A549 (cell line): ENCODE results near the gene NEDD4L. TPM values are rescaled to one million over a fixed set of nuclear protein-coding genes. Genes with fewer than 3 reads are reported as not detected.

Source experiments
- ATAC-seq, 2 experiments: fragments of 200-7000 bp in 1 of 2; fragments of >200 bp in 1 of 2; cut with Nextera tagmentation in 1 of 2; cut with Tn5 transposase in 1 of 2; 3 replicates each; pipeline versions ENCODE4 v1.8.0 to v1.9.1; 2018 to 2020; ENCODE audit warnings: mild to moderate bottlenecking in 1 of 2, moderate library complexity in 1 of 2
- CTCF ChIA-PET: fragments of 300-600 bp; sonication (Branson Sonifier 250); formaldehyde crosslinking; extraction: SDS; loops from one replicate; lab custom pipeline; 2021; ENCODE audit warnings: antibody characterized with exemption, inconsistent platforms; lab: Yijun Ruan, JAX
- POLR2A ChIA-PET: fragments of 350-600 bp; formaldehyde crosslinking; extraction: SDS; loops from one replicate; lab custom pipeline; 2021; ENCODE audit warnings: antibody characterized with exemption, inconsistent platforms; lab: Yijun Ruan, JAX
- DNase-seq, 2 experiments: peaks; one replicate each; pipeline versions ENCODE4 v3.0.0 to v3.0.0-alpha.2; 2011 to 2016; ENCODE audit warnings: low read depth in 1 of 2, low spot score in 1 of 2
- FAIRE-seq: peaks from 2 replicates; lab custom pipeline; 2011; peaks lifted over from hg19 to GRCh38; lab: Jason Lieb, UNC
- H3K27ac ChIP-seq, 2 experiments: fragments of >200 bp; sonication (Bioruptor Twin); formaldehyde crosslinking; 3 replicates each; pipeline ENCODE4 v1.5.1; 2016 to 2017
- H3K4me1 ChIP-seq: fragments of >200 bp; sonication (Bioruptor Twin); formaldehyde crosslinking; 3 replicates; pipeline ENCODE4 v1.6.1; 2016
- H3K4me2 ChIP-seq: fragments of >200 bp; sonication (Bioruptor Twin); formaldehyde crosslinking; 3 replicates; pipeline ENCODE4 v1.6.1; 2016
- H3K4me3 ChIP-seq: fragments of >200 bp; sonication (Bioruptor Twin); formaldehyde crosslinking; 3 replicates; pipeline ENCODE4 v1.5.1; 2016
- H3K9me3 ChIP-seq: fragments of >200 bp; sonication (Bioruptor Twin); formaldehyde crosslinking; 3 replicates; pipeline ENCODE4 v1.6.1; 2016
- EHMT2 ChIP-seq: fragments of 200-600 bp; sonication (generic); IDR thresholded peaks from 2 replicates; pipeline ENCODE4 v1.6.1; 2016; ENCODE audit warnings: antibody characterized with exemption, low read depth, mild to moderate bottlenecking, moderate library complexity
- ESRRA ChIP-seq: fragments of 150-350 bp; IDR thresholded peaks from 2 replicates; pipeline ENCODE4 v1.6.1; 2014; ENCODE audit warnings: mild to moderate bottlenecking, low read length, borderline replicate concordance
- GATA3 ChIP-seq: IDR thresholded peaks from 2 replicates; pipeline ENCODE4 v1.6.1; 2012; ENCODE audit warnings: borderline replicate concordance
- HEYL ChIP-seq: fragments of 250-450 bp; sonication (Bioruptor Pico); IDR thresholded peaks from 2 replicates; pipeline ENCODE4 v1.8.0; 2021; ENCODE audit warnings: mild to moderate bottlenecking, moderate library complexity
- HOXA7 ChIP-seq: fragments of 250-450 bp; sonication (Bioruptor Pico); IDR thresholded peaks from 2 replicates; pipeline ENCODE4 v1.5.0; 2020; ENCODE audit warnings: mild to moderate bottlenecking, moderate library complexity
- HOXB13 ChIP-seq: fragments of 250-450 bp; sonication (Bioruptor Pico); IDR thresholded peaks from 2 replicates; pipeline ENCODE4 v1.5.0; 2020; ENCODE audit warnings: low read depth, mild to moderate bottlenecking, moderate library complexity
- JUN ChIP-seq, 2 experiments: fragments of >200 bp; sonication (Bioruptor Twin); formaldehyde crosslinking; IDR thresholded peaks; 2 replicates in 1 of 2; 3 replicates in 1 of 2; pipeline ENCODE4 v1.6.1; 2016 to 2017
- JUNB ChIP-seq: fragments of >200 bp; sonication (Bioruptor Twin); formaldehyde crosslinking; IDR thresholded peaks from 2 replicates; pipeline ENCODE4 v1.6.1; 2016
- KDM5A ChIP-seq: fragments of 200-600 bp; sonication (generic); IDR thresholded peaks from 2 replicates; pipeline ENCODE4 v1.6.1; 2016; ENCODE audit warnings: antibody characterized with exemption, mild to moderate bottlenecking
- MAFK ChIP-seq: fragments of 450-650 bp; IDR thresholded peaks from 2 replicates; pipeline ENCODE4 v1.6.1; 2014; ENCODE audit not compliant: partially characterized antibody
- MYC ChIP-seq: IDR thresholded peaks from 2 replicates; pipeline ENCODE4 v1.6.1; 2012; ENCODE audit warnings: mild to moderate bottlenecking, inconsistent platforms, low read length, improper control_type of control experiment, borderline replicate concordance
- NFE2L2 ChIP-seq: fragments of 150-350 bp; conservative IDR thresholded peaks from 2 replicates; pipeline ENCODE4 v1.6.1; 2014; ENCODE audit warnings: low read length
- NPAS2 ChIP-seq: fragments of 250-450 bp; sonication (Bioruptor Pico); IDR thresholded peaks from 2 replicates; pipeline ENCODE4 v1.8.0; 2022; ENCODE audit warnings: mild to moderate bottlenecking, moderate library complexity, borderline replicate concordance
- NR3C1 ChIP-seq: fragments of >200 bp; sonication (Bioruptor Twin); formaldehyde crosslinking; IDR thresholded peaks from 3 replicates; pipeline ENCODE4 v1.6.1; 2017
- RAD21 ChIP-seq, 2 experiments: fragments of >200 bp in 1 of 2; sonication (Bioruptor Twin) in 1 of 2; formaldehyde crosslinking in 1 of 2; IDR thresholded peaks in 1 of 2; conservative IDR thresholded peaks in 1 of 2; 2 replicates in 1 of 2; 3 replicates in 1 of 2; pipeline ENCODE4 v1.6.1; 2012 to 2018; ENCODE audit warnings: inconsistent platforms in 1 of 2
- RNF2 ChIP-seq: fragments of 200-600 bp; sonication (generic); IDR thresholded peaks from 2 replicates; pipeline ENCODE4 v1.6.1; 2016; ENCODE audit warnings: low read depth, mild to moderate bottlenecking, antibody characterized with exemption, moderate library complexity, borderline replicate concordance
- ZFP36 ChIP-seq: fragments of 450-650 bp; IDR thresholded peaks from 2 replicates; pipeline ENCODE4 v1.6.1; 2014; ENCODE audit warnings: borderline replicate concordance; ENCODE audit not compliant: partially characterized antibody
- ZNF302 ChIP-seq: fragments of 250-450 bp; sonication (Bioruptor Pico); IDR thresholded peaks from 2 replicates; pipeline ENCODE4 v1.9.0; 2021; ENCODE audit warnings: inconsistent platforms, mild to moderate bottlenecking, moderate library complexity
- WGBS: methylation state at CpG from one replicate; pipeline ENCODE4 v1.1.6; 2017; ENCODE audit errors: missing lambda C conversion rate; 5-methylcytosine and 5-hydroxymethylcytosine counted together
- polyA plus RNA-seq, 4 experiments: library from polyadenylated mRNA; depleted of rRNA in 3 of 4; stranded (reverse); fragments of >200 nt; fragmentation: RNase III in 1 of 4; extraction: RNeasy Plus Mini Kit Qiagen cat#74134 plus additional on column Dnase treatment in 1 of 4; gene quantifications; 2 replicates in 3 of 4; 3 replicates in 1 of 4; pipeline ENCODE4 v1.2.3, GENCODE V29; 2011 to 2017
- TF ChIP-seq, protein P1 (sequence below): fragments of 450-650 bp; IDR thresholded peaks from 2 replicates; pipeline ENCODE4 v1.6.1; 2014; ENCODE audit warnings: antibody characterized with exemption
- TF ChIP-seq, protein P2 (sequence below): IDR thresholded peaks from 2 replicates; pipeline ENCODE4 v1.6.1; 2012; ENCODE audit warnings: low read depth, borderline replicate concordance
- TF ChIP-seq, protein P3 (sequence below): fragments of >200 bp; sonication (Bioruptor Twin); formaldehyde crosslinking; IDR thresholded peaks from 2 replicates; pipeline ENCODE4 v1.6.1; 2016
- TF ChIP-seq, protein P4 (sequence below): fragments of 200-600 bp; sonication (generic); IDR thresholded peaks from 2 replicates; pipeline ENCODE4 v1.6.1; 2016; ENCODE audit warnings: antibody characterized with exemption, mild to moderate bottlenecking, moderate library complexity
- TF ChIP-seq, protein P5 (sequence below): fragments of >200 bp; sonication (Bioruptor Twin); formaldehyde crosslinking; IDR thresholded peaks from 3 replicates; pipeline ENCODE4 v1.6.1; 2016

The NEDD4L gene
- polyA plus RNA-seq, 2 of the 4 experiments (the other 2 are of a cell fraction): 18.0 to 36.5 TPM

DNA sequence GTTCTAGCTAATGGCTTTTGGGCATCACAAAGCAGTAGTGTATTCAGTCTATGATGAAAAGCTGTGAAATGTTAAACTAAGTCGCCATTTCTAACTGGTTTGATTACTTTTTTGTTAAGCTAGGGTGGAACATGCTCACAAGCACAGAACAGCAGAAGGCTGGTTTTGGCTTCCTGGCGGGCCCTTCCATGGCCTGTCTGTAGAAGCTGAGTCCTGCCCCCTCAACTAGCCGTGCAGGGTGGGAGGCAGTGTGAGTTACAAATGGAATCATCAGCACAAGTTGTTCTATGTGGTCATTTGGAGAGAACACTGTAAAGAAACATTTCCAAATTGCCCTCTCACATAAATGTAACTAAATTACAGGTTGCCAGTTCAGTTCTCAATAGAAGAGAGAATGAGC lies 294.1 kb downstream of the NEDD4L start:
- H3K4me3 ChIP-seq: no peak overlapping the region
- CTCF ChIA-PET: interaction anchor here (1.3 kb wide), 1 partner anchor 16 kb away, joined by 5 read pairs; no protein-coding TSS in a partner anchor
- 93% methylated on average over 3 of the region's 3 CpGs for WGBS
- ATAC-seq (no peak), DNase-seq (no peak), FAIRE-seq (no peak)
- no peaks in the 10 kb centered on the region for H3K9me3 ChIP-seq
- H3K4me1 ChIP-seq: no peaks in the 10 kb centered on the region
- H3K4me2 ChIP-seq: no peak overlapping the region
- no peak for TF ChIP-seq HOXB13 (CRISPR knock-in tag)
- no peak for TF ChIP-seq GATA3
- TF ChIP-seq, protein P1, sequence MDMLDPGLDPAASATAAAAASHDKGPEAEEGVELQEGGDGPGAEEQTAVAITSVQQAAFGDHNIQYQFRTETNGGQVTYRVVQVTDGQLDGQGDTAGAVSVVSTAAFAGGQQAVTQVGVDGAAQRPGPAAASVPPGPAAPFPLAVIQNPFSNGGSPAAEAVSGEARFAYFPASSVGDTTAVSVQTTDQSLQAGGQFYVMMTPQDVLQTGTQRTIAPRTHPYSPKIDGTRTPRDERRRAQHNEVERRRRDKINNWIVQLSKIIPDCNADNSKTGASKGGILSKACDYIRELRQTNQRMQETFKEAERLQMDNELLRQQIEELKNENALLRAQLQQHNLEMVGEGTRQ: no peak
- TF ChIP-seq NPAS2 (CRISPR knock-in tag): no peak
- no peak for TF ChIP-seq ZFP36
- no peak for TF ChIP-seq ESRRA
- no peak for TF ChIP-seq JUN (IDR thresholded peaks at IDR 0.05)
- TF ChIP-seq RAD21 (conservative IDR thresholded peaks at IDR 0.05 in 1 of 2, IDR thresholded peaks at IDR 0.05 in 1 of 2): no peak
- no peak for TF ChIP-seq KDM5A
- no peak for TF ChIP-seq ZNF302 (CRISPR knock-in tag)
- TF ChIP-seq, protein P2, sequence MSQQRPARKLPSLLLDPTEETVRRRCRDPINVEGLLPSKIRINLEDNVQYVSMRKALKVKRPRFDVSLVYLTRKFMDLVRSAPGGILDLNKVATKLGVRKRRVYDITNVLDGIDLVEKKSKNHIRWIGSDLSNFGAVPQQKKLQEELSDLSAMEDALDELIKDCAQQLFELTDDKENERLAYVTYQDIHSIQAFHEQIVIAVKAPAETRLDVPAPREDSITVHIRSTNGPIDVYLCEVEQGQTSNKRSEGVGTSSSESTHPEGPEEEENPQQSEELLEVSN: no peak
- TF ChIP-seq, protein P3, sequence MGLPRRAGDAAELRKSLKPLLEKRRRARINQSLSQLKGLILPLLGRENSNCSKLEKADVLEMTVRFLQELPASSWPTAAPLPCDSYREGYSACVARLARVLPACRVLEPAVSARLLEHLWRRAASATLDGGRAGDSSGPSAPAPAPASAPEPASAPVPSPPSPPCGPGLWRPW: no peak
- TF ChIP-seq, protein P4, sequence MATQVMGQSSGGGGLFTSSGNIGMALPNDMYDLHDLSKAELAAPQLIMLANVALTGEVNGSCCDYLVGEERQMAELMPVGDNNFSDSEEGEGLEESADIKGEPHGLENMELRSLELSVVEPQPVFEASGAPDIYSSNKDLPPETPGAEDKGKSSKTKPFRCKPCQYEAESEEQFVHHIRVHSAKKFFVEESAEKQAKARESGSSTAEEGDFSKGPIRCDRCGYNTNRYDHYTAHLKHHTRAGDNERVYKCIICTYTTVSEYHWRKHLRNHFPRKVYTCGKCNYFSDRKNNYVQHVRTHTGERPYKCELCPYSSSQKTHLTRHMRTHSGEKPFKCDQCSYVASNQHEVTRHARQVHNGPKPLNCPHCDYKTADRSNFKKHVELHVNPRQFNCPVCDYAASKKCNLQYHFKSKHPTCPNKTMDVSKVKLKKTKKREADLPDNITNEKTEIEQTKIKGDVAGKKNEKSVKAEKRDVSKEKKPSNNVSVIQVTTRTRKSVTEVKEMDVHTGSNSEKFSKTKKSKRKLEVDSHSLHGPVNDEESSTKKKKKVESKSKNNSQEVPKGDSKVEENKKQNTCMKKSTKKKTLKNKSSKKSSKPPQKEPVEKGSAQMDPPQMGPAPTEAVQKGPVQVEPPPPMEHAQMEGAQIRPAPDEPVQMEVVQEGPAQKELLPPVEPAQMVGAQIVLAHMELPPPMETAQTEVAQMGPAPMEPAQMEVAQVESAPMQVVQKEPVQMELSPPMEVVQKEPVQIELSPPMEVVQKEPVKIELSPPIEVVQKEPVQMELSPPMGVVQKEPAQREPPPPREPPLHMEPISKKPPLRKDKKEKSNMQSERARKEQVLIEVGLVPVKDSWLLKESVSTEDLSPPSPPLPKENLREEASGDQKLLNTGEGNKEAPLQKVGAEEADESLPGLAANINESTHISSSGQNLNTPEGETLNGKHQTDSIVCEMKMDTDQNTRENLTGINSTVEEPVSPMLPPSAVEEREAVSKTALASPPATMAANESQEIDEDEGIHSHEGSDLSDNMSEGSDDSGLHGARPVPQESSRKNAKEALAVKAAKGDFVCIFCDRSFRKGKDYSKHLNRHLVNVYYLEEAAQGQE: no peak
- no peak for TF ChIP-seq JUNB
- TF ChIP-seq HOXA7 (CRISPR knock-in tag): no peak
- no peak for TF ChIP-seq NFE2L2
- TF ChIP-seq EHMT2: no peak
- no peak for TF ChIP-seq MAFK
- TF ChIP-seq, protein P5, sequence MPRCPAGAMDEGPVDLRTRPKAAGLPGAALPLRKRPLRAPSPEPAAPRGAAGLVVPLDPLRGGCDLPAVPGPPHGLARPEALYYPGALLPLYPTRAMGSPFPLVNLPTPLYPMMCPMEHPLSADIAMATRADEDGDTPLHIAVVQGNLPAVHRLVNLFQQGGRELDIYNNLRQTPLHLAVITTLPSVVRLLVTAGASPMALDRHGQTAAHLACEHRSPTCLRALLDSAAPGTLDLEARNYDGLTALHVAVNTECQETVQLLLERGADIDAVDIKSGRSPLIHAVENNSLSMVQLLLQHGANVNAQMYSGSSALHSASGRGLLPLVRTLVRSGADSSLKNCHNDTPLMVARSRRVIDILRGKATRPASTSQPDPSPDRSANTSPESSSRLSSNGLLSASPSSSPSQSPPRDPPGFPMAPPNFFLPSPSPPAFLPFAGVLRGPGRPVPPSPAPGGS: no peak
- no peak for TF ChIP-seq HEYL (CRISPR knock-in tag)
- POLR2A ChIA-PET: no interaction called here
- H3K27ac ChIP-seq: no peak overlapping the region

- no peak for ATAC-seq
- H3K27ac ChIP-seq: no peak overlapping the region
- CTCF ChIA-PET: interaction anchor here (0.5 to 1.3 kb wide), 3 partner anchors 16 to 693 kb away, joined by 3 to 5 read pairs (median 4); no protein-coding TSS in a partner anchor
Observed at GRCh38 chr18:58338961-58339592, 295.1 kb downstream of the NEDD4L start.

More at GRCh38 chr18:58338961-58339592, 295.1 kb downstream of the NEDD4L start:
- Histone ChIP-seq H3K4me2 (no peak overlapping the region), H3K4me3 (no peak overlapping the region), H3K4me1 (no peaks in the 10 kb centered on the region), H3K9me3 (no peaks in the 10 kb centered on the region)
- DNase-seq: no peak
- POLR2A ChIA-PET: no interaction called here
- FAIRE-seq: no peak
- TF ChIP-seq HEYL (CRISPR knock-in tag) (no peak), KDM5A (no peak), NR3C1 (no peak), RAD21 (conservative IDR thresholded peaks at IDR 0.05 in 1 of 2, IDR thresholded peaks at IDR 0.05 in 1 of 2) (no peak), MYC (no peak), RNF2 (no peak), ESRRA (no peak)
- WGBS: 79% methylated on average over 8 of the region's 9 CpGs
